NCI-H748 treated with DMSO at 0.1 percent for 48 hours (cell line): ENCODE results near the gene CRHBP.

Experiments used
- DNase-seq: peaks from one replicate; lab custom pipeline; 2025; lab: John Stamatoyannopoulos, UW

Gene CRHBP

DNA sequence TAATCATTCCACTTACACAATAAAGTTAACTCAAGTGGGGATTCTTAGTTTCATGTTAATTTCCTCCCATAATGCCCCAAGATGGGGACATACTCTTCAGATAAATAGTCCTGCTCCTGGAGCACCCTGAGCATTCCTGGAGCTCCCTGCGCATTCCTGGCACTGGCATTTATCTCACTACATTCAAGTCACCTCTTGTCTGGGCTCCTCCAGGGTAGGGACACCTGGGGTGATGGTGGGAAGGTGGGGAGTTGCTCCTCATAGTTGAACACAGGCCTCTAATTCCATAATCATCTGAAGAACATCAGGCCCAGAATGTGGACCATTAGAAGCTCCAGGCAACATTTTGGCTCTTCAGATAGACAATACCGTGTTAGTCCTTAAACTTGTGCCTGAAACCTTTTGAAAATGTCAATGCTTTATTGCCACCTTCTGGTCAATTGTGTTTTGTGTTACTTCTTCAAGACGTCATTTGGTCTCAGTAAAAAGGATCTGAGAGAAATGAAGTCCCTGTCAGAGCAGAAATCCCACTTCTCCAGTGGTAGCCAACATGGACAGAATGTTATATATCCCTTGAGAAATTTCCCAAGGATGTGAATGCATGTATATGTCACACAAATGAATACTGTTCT lies 63.2 kb downstream of the CRHBP start:
- DNase-seq = peak; percentile 5

DNA sequence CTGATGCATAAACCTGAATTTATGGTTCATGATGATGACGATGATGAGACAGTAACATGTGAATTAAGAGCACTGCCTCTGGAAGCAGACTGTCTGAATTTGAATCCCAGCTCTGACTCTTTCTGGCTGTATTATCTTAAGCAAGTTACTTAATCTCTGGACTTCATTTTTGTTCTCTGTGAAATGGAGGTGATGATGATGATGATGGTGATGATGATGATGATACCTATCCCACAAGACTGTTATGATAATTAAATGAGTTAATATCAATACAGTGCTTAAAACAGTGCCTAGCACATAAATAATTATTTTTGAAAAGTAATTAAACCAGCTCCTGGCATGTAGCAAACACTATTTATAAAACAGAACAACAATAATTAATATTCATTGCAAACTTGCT lies 64.1 kb downstream of the CRHBP start:
- DNase-seq = no peak

DNA sequence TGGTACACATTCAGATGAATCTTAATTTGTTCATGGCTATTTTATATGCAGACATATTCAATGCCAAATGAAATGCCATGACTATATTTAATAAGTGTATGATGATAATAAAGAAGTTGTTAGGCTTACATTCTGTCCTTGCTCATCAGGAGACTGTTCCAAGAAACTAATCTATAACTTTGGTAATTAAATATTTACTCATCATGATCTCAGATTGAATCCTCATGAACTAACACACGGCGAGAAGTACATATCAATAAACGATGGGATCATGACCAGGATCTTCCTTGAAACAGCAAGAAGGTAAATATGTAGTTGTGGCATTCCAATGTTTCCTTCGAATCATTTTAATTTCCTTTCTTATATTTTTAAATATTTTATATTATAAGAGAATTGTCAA lies 64.8 kb downstream of the CRHBP start:
- no peak for DNase-seq
